CD4-positive, alpha-beta T cell treated with Interleukin-1 beta for 1 hour (primary cell): ENCODE data around the gene MAP3K5.

Source experiments
- DNase-seq, 2 donors: peaks; one replicate each; pipeline ENCODE4 v3.0.0-alpha.2; 2020 to 2022

MAP3K5 gene

GRCh38 chr6:136672144-136672543, 120.1 kb downstream of the MAP3K5 start:
- DNase-seq, result no peak

GRCh38 chr6:136669299-136669699, 123.0 kb downstream of the MAP3K5 start:
- no peak for DNase-seq

GRCh38 chr6:136668571-136668970, 123.7 kb downstream of the MAP3K5 start:
- no peak for DNase-seq

- no peak for DNase-seq
These were observed 126.2 kb downstream of the MAP3K5 start for GRCh38 chr6:136666041-136666440.

- no peak for DNase-seq
These were observed 129.7 kb downstream of the MAP3K5 start for GRCh38 chr6:136662347-136663237.

- no peak for DNase-seq
These were observed 131.6 kb downstream of the MAP3K5 start for GRCh38 chr6:136660727-136661126.

GRCh38 chr6:136659991-136660499, 132.2 kb downstream of the MAP3K5 start:
- no peak for DNase-seq

- no peak for DNase-seq
These were observed 133.6 kb downstream of the MAP3K5 start for GRCh38 chr6:136658711-136659110.

- DNase-seq, result no peak
These were observed 134.6 kb downstream of the MAP3K5 start for GRCh38 chr6:136657666-136658065.

GRCh38 chr6:136656121-136656520, 136.2 kb downstream of the MAP3K5 start:
- no peak for DNase-seq

- no peak for DNase-seq
These were observed 136.8 kb downstream of the MAP3K5 start for GRCh38 chr6:136655239-136656014.

GRCh38 chr6:136654086-136654485, 138.2 kb downstream of the MAP3K5 start:
- DNase-seq, result no peak

- no peak for DNase-seq
These were observed 139.6 kb downstream of the MAP3K5 start for GRCh38 chr6:136652656-136653055.

GRCh38 chr6:136651982-136652381, 140.3 kb downstream of the MAP3K5 start:
- no peak for DNase-seq

- DNase-seq, result peak; percentile 35 to 69
These were observed 144.9 kb downstream of the MAP3K5 start for GRCh38 chr6:136647363-136647852.

- no peak for DNase-seq
These were observed 145.9 kb downstream of the MAP3K5 start for GRCh38 chr6:136646377-136646776.

GRCh38 chr6:136644597-136644952, 147.7 kb downstream of the MAP3K5 start:
- DNase-seq, result no peak

- DNase-seq, result peak; percentile 67 to 78
These were observed 148.3 kb downstream of the MAP3K5 start for GRCh38 chr6:136643850-136644596.

GRCh38 chr6:136641873-136642465, 150.3 kb downstream of the MAP3K5 start:
- DNase-seq, result no peak

- DNase-seq, result no peak
These were observed 151.1 kb downstream of the MAP3K5 start for GRCh38 chr6:136641166-136641565.

GRCh38 chr6:136640132-136640915, 152.0 kb downstream of the MAP3K5 start:
- no peak for DNase-seq

- no peak for DNase-seq
These were observed 152.6 kb downstream of the MAP3K5 start for GRCh38 chr6:136639702-136640101.
